ENCODE results near the gene TCERG1L. TPM values are rescaled to one million over a fixed set of nuclear protein-coding genes. Genes with fewer than 3 reads are reported as not detected.

TCERG1L gene
- total and polyA plus RNA-seq, 4 donors: 0.02 to 0.09 (median 0.08) TPM; not detected in 1

DNA sequence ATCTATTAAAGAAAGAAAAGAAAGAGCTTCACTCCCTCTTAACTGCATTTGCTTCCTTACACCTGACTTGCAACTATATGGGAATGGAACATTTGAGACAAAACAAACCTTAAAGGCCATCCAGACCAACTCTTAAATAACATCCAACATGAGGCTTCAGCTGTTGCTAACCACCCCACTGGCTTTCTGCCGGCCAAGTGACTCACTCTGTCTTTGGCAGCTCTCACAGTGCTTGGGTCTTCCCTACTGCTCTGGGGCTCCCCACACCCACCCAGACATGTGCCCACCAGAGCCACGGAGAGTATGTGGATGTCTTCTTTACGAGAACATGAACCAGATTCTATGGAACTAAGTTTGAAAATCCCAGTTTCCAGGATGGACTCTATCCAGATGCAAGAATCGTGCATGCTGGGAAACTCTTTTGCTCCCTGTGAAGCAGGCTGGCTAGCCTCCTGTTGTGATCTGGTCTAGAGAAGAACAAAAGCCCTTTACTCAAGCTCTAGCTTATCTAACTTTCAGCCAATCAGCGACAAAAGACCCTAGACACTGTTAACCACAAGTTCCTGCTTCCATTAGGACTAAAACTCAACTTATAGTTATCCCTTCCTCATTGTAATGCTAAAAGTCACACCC, 245.7 kb downstream of the TCERG1L start:
- no peak overlapping the region for H3K4me3 ChIP-seq
- peaks cover 0 to 7% (median 0%) of the 10 kb centered on the region in 3 donors for H3K27me3 ChIP-seq (ENCODE audit: control insufficient read depth in 3 of 3, insufficient read depth in 3 of 3, low read length in 2 of 3)
- TF ChIP-seq, protein P1, sequence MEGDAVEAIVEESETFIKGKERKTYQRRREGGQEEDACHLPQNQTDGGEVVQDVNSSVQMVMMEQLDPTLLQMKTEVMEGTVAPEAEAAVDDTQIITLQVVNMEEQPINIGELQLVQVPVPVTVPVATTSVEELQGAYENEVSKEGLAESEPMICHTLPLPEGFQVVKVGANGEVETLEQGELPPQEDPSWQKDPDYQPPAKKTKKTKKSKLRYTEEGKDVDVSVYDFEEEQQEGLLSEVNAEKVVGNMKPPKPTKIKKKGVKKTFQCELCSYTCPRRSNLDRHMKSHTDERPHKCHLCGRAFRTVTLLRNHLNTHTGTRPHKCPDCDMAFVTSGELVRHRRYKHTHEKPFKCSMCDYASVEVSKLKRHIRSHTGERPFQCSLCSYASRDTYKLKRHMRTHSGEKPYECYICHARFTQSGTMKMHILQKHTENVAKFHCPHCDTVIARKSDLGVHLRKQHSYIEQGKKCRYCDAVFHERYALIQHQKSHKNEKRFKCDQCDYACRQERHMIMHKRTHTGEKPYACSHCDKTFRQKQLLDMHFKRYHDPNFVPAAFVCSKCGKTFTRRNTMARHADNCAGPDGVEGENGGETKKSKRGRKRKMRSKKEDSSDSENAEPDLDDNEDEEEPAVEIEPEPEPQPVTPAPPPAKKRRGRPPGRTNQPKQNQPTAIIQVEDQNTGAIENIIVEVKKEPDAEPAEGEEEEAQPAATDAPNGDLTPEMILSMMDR (IDR thresholded peaks at IDR 0.05; ENCODE audit: control extremely low read depth, extremely low read depth): no peak
- no peak overlapping the region for H3K27ac ChIP-seq (ENCODE audit: low read depth in 1 of 2, low read length in 1 of 2)
- ATAC-seq (ENCODE audit: insufficient read depth, low FRiP score): no peak
- no peaks in the 10 kb centered on the region for H3K9me3 ChIP-seq (ENCODE audit: control insufficient read depth in 4 of 4, insufficient read depth in 3 of 4, low read length in 3 of 4)
- H3K4me1 ChIP-seq (ENCODE audit: control insufficient read depth in 5 of 5, insufficient read depth in 5 of 5, low read length in 5 of 5): no peaks in the 10 kb centered on the region
- no peak overlapping the region for H3K9ac ChIP-seq (ENCODE audit: insufficient read depth in 1 of 2, low read length in 2 of 2)
- DNase-seq: no peak
- H3K36me3 ChIP-seq (ENCODE audit: control insufficient read depth in 4 of 4, insufficient read depth in 4 of 4, low read length in 4 of 4): no peaks in the 10 kb centered on the region
- WGBS, 2 donors: 59 to 72% methylated on average over 5 of the region's 5 CpGs

DNA sequence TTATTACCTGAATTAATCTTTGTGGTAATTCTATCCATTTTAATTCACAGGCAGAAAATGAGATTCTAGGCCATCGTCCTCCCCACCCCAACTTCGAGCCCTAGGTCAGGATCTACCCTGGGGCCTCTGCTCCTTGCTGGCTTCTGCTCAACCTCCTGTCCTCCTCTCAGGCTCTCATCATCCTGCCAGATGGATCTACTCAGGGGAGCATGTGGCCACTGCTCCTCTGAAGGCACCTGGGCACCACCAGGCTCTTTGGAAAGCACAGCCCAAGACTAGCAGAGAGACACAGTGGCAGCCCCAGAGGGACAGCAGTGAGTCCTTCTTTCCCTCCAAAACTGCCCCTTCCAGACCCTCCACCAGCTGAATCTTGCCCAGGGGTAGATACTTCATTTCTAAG, 248.2 kb downstream of the TCERG1L start:
- Histone ChIP-seq H3K27ac (ENCODE audit: low read depth in 1 of 2, low read length in 1 of 2) (no peak overlapping the region), H3K4me1 (ENCODE audit: control insufficient read depth in 5 of 5, insufficient read depth in 5 of 5, low read length in 5 of 5) (no peaks in the 10 kb centered on the region), H3K4me3 (no peak overlapping the region), H3K36me3 (ENCODE audit: control insufficient read depth in 4 of 4, insufficient read depth in 4 of 4, low read length in 4 of 4) (no peaks in the 10 kb centered on the region), H3K9ac (ENCODE audit: insufficient read depth in 1 of 2, low read length in 2 of 2) (no peak overlapping the region), H3K9me3 (ENCODE audit: control insufficient read depth in 4 of 4, insufficient read depth in 3 of 4, low read length in 3 of 4) (peaks cover 0 to 5% (median under 1%) of the 10 kb centered on the region in 4 donors), H3K27me3 (ENCODE audit: control insufficient read depth in 3 of 3, insufficient read depth in 3 of 3, low read length in 2 of 3) (peaks cover 0 to 7% (median 0%) of the 10 kb centered on the region in 3 donors)
- DNase-seq (no peak), ATAC-seq (ENCODE audit: insufficient read depth, low FRiP score) (no peak)
- TF ChIP-seq, protein P1 (IDR thresholded peaks at IDR 0.05; ENCODE audit: control extremely low read depth, extremely low read depth): no peak
- 72 to 80% methylated on average over 2 of the region's 2 CpGs for WGBS, 2 donors

DNA sequence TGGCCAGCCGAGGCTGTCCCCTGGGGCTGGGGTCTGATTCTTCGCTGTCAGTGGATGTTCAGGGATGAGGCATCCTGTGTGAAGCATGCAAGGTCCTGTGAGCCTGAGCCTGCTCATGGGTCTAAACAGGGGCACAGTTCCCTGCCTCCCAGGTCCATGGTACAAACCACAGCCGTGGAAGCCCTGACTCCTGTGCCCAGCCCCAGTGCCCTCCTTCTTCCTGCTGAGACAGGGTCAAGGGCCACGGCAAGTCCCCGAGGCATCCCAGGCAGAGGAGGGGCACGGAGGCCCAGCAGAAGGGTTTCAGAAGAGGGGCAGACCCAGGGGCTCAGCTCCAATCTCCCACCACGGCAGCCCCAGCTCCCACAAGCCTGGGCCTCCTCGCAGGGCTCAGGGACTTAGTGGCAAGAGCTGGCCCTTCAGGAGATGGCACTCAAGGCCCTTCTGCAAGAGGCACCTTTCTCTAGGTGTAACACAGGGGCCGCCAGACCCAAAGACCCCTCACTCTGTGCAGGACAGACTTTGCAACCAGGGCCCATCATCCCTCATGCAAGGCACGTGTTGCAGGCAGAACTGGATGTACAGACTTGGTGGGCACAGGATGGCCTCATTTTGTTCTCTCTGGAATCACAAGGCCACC, 248.8 kb downstream of the TCERG1L start:
- DNase-seq: no peak
- ATAC-seq (ENCODE audit: insufficient read depth, low FRiP score): no peak

More for the DNA sequence above, 248.8 kb downstream of the TCERG1L start:
- no peak overlapping the region for H3K9ac ChIP-seq (ENCODE audit: insufficient read depth in 1 of 2, low read length in 2 of 2)
- TF ChIP-seq, protein P1 (IDR thresholded peaks at IDR 0.05; ENCODE audit: control extremely low read depth, extremely low read depth): no peak
- 79 to 88% methylated on average over 10 of the region's 10 CpGs for WGBS, 2 donors
- no peak overlapping the region for H3K27ac ChIP-seq (ENCODE audit: low read depth in 1 of 2, low read length in 1 of 2)
- H3K4me3 ChIP-seq: no peak overlapping the region
- peaks cover 0 to 6% (median 0%) of the 10 kb centered on the region in 3 donors for H3K27me3 ChIP-seq (ENCODE audit: control insufficient read depth in 3 of 3, insufficient read depth in 3 of 3, low read length in 2 of 3)
- H3K36me3 ChIP-seq (ENCODE audit: control insufficient read depth in 4 of 4, insufficient read depth in 4 of 4, low read length in 4 of 4): no peaks in the 10 kb centered on the region
- no peaks in the 10 kb centered on the region for H3K4me1 ChIP-seq (ENCODE audit: control insufficient read depth in 5 of 5, insufficient read depth in 5 of 5, low read length in 5 of 5)
- H3K9me3 ChIP-seq (ENCODE audit: control insufficient read depth in 4 of 4, insufficient read depth in 3 of 4, low read length in 3 of 4): peaks cover 0 to 5% (median under 1%) of the 10 kb centered on the region in 4 donors

Data from lung (tissue), 12 donors.